Activated CD4-positive, alpha-beta T cell treated with anti-CD3 and anti-CD28 coated beads, Interleukin-2, amount 50 U/mL, for 48 hours (primary cell): ENCODE measurements around the gene COL13A1.

Experiments used
- DNase-seq, 2 experiments: peaks; one replicate each; pipeline ENCODE4 v3.0.0-alpha.2; 2020

COL13A1 gene

DNA sequence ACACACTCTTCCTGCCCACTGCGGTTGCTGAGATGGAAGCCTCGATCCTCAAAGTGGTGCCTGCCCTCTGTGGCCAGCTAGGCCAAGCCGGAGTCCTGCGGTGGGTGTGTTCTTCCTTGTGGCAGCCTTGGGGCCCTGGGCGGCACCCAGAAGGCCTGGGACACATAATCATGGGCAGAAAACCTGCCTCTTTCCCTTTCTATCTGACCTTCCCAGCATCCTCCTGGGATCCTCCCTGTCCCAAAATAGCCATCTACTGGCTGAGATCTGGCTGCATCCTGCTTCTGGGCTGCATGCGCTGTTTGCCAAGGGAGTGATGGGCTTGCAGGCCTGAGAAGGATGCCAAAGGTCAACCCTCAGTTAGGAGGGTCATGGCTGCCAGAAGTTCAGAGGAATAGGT lies 23.9 kb downstream of the COL13A1 start:
- DNase-seq = no peak

- DNase-seq = no peak
Measured at GRCh38 chr10:69826094-69826493, 24.4 kb downstream of the COL13A1 start.

DNA sequence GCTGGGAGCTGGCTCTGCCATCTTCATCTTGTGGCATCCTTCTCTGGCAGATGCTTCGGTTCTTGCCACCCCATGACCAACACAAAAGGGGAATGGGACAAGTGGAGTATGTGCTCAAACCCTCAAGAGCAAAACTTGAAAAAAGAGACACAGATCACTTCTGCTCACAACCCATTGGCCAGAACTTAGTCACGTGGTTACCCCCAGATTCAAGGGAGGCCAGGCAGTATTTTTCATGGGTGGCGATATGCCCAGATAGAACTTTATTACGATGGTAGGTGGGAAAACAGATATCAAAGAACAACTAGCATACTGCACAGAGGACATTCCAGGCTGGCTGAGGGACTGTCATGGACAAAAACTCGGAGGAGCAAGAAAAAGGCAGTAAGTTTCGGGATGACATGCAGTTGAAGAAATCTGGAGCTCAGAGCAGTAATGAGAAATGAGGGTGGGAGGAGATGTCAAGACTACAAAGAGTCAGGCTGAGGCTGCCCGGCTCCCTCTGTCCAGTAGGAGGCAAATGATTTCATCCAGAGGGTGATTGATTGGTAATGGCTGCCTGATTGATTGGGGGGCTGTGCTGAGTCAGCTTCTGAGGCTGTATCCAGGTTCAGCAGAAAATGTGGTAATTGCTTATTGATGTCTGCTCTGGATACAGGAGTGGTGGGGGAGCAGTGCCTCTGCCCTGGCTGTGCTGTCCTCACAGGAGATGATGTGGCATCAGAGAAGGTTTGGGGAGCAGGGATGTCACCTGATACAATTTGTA lies 25.3 kb downstream of the COL13A1 start:
- DNase-seq = no peak

DNA sequence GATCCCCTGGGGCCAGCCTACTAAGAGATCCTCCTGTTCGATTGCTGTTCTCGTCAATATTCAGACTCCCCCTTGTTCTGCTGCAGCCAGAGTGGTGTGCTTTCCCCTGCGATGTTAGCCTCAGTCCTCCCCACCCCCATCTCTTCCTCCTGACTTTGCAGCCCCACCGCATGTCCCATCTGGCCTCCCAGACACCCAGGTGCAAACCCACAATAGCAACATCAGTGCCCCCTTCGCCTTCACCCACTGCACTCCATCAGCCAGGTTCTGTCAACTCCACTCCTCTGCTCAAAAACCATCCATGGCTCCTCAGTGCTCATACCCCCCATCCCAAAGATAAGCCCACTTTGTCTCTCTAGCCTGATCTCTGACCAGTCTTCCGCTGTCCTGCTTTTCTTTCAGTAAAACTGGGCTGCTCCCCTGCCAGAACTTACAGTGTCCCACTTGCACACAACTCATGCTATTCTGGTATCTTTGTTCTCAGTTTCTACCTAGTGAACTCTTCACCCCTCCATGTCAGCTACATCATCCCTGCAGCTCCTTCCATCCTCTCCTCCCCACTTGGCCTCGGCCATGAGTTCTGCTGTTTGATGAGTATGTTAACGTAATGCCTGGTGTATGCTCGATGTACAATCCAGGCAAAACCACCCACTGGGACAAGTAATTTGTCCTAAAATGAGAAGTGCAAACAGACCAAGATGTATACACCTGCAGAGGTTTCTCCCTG lies 26.6 kb downstream of the COL13A1 start:
- no peak for DNase-seq

DNA sequence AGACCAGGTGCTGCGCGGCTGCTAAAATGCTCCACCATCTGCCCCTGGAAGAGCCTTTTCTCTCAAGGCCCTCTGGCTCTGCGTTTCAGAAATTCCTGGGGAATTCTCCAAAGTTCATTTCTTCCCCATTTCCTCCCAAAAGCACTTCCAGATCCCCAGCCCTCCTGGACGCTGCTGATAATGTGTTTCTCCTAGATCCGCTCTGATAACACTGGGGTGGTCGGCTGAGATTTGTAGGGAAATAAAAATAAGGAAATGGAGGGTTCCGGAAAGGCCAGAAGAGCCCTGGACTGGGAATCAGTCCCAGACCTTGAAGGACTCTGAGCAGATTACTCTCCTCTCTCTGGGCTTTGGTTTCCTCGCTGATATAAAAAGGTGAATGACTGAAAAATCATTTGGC lies 28.1 kb downstream of the COL13A1 start:
- DNase-seq = no peak

DNA sequence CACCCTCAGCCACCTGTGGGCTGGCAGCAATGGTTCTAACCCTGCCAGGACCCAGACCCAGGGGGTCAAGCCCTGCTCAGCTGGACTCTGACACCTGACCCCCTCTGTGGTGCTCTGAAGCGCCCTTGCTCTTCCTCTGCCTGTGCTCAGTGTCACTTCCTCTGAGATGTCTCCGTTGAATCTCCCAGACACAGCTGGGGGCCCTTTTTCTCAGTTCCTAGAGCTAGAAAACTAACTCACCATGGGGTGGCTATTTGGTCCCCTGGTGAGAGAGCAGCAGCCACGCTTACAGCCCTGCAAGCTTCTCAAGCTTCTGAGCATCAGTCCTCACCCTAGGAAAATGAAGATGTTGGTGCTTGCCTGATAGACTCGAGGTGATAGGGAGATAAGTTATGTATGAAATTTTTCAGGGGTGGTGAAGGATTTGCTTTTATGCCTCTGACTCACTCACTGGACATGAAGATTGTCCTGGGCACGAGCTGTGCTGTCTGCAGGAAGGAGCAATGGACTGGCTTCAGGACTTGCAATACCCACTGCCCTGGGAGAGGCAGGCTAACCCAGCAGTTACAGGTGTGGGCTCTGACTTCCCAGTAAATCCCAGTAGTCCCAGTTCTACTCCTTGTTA lies 29.6 kb downstream of the COL13A1 start:
- no peak for DNase-seq

DNA sequence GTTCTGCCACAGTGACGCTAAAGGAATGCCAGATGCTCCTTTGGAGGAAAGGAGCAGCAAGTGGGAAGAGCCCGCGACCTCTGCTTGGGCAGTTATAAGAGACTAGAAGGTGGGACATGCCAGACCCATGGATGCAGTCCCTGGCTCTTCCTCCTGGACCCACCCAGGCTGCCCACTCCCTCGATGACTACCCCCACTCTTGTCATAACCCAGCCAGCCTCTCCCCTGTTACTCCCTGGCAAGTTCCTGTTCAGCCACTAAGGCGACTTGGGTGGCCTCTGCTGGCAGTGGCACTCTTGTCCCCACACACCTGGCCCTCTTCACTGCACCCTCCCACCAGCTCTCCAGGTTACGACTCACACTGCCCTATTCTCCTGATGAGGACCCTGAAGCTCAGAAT lies 33.5 kb downstream of the COL13A1 start:
- DNase-seq = no peak

DNA sequence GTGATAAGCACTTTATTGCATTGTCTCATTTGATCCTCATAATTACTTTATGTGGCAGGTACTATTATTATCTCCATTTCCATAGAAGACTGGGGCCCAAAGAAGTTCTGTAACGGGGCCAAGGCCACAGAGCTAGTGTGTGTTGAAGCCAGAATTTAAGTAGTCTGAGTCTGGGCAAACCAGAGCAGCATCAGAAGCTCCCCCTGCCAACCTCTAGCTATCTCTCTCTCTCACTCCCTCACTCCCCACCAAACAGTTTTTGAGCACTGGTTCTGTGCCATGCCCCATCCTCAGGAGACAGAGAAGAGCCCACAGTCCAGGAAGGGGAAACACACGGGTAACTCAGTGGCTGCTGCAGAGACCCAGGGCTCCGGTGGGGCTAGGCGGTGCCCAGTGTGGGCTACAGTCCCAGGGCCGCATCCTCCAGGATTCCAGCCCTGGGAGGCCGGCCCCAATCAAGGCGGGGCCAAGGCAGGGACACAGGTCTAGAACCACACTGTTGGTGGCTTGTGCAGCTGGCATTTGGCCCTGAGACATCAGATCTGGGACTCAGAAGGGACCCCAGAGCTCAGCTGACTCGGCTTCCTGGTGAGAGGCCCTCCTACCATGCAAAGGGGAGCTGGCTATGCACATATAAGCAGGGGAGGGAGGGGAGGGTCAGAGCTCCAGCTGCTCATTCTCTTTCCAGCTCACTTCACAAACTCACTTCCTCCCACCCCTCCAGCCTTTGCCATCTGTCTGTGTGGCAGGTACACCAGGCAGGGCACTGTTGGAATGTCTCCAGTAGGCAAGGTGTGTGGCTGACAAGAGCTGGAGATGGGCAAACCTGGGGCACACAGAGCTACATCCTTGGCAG lies 34.4 kb downstream of the COL13A1 start:
- DNase-seq = no peak

DNA sequence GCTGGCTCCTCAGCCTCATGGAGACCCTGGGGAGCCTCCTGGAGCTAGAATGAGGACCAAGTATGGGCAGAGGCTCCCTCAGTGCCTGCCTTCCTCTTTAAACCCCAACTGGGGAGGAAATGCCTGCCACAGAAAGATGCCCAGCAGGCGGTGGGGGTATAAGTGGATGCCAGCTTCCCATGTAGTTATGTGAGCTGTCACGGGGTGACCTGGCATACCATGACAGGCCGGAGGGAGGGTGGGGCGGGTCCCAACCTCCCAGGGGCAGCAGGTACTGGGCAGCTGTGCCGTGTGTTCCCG lies 35.0 kb downstream of the COL13A1 start:
- DNase-seq = no peak

DNA sequence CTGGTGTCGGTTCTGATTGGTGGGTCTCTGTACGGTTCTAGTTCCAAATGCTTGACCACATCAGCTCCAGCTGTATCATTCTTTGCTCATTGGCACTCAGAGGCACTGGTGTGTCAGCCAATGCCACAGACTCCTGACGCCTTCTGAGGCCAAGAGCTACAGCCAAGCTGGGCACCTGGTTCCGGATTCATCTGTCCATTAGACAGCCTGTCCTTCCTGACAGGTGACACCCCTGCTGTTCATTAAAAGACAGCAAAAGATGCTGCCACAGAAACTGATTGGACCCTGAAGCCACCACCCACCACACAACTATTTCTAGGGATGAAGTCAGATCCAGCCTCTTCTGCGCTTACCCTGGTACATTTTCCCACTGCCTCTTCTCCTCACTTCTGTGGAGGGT lies 35.6 kb downstream of the COL13A1 start:
- no peak for DNase-seq

DNA sequence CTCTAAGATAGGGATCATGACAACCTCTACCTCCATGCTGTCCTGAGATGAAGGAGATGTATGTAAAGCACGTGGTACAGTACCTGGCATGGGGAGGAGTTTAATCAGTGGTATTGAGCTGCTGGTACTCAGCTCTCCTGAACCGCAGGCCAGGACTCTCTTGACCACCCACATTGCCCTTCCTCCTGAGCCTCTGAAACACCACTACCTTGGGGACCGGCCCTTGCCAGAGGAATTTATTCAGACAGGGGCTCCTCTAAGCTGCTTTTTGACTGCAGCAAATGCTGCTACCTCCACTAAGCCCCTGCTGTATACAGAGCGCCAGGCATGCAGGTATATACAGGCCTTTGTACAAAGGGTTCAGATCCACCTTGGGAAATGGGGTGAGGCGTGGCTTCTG lies 36.7 kb downstream of the COL13A1 start:
- no peak for DNase-seq

- no peak for DNase-seq
Measured at GRCh38 chr10:69838853-69839252, 37.1 kb downstream of the COL13A1 start.

- no peak for DNase-seq
Measured at GRCh38 chr10:69839696-69840345, 38.1 kb downstream of the COL13A1 start.

DNA sequence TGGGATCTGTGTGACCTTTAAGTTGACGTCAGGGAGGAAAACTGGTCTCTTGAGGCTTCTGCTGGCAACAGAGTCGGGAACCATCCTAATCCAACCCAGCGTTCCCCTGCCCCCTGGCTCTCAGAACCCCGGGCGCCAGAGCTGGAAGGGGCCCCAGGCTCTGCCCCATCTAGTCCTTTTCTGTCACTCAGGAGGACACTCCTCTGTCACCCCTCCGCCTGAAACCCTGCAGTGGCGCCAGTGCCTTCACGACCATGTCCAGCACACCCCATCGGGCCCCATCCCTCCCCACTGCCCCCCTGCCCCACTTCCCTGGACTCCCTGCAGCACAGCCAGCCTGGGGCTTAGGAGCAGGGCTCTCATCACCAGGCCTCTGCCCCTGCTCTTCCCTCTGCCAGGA lies 39.1 kb downstream of the COL13A1 start:
- no peak for DNase-seq

DNA sequence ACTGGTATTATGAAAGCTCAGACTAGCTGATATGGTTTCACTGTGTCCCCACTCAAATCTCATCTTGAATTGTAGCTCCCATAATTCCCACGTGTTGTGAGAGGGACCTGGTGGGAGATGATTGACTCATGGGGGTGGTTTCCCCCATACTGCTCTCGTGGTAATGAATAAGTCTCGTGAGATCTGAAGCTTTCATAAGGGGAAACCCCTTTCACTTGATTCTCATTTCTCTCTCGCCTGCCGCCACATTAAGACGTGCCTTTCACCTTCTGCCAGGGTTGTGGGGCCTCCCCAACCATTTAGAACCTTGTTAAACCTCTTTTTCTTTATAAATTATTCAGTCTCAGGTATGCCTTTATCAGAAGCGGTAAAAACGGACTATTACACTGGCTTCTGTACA lies 40.3 kb downstream of the COL13A1 start:
- peak in 1 of 2 experiments; percentile 8 for DNase-seq

GRCh38 chr10:69842882-69843281 lies 41.2 kb downstream of the COL13A1 start:
- DNase-seq = no peak

GRCh38 chr10:69843923-69844322 lies 42.2 kb downstream of the COL13A1 start:
- no peak for DNase-seq

GRCh38 chr10:69844698-69845097 lies 43.0 kb downstream of the COL13A1 start:
- DNase-seq = no peak

DNA sequence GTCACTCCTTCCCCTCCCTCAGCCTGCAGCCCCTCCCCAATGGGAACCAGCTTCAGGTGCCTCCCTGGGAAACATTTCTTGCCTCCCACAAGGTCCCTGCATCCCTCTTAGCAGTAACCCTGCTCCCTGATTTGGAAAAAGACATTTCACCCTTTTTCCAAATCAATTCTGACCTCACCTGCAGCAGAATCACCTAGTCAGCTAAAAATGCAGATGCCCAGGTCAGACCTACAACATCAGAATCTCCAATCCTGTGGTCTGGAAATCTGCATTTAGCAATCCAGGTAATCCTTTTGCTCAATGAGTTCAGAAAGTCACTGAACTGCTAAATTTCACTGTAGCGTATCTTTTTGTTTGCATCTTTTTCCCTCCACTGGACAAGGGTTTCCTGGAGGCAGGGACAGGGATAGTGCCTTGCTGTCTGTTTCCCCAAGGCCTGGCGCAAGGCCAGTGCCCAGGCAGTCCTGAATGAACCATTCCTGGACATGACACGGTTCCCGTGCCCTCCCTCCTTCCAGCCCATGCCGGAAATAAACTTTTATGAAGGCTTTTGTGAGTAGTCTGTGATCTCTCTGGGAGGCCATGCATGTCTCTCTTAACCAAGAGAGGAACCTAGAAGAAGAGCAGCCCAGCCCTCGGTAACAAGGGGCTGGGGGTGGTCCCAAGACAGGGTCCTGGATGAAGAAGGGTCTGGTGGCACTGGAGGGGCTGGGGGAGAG lies 44.0 kb downstream of the COL13A1 start:
- DNase-seq = no peak

GRCh38 chr10:69846293-69846921 lies 44.7 kb downstream of the COL13A1 start:
- DNase-seq = no peak

GRCh38 chr10:69847458-69847857 lies 45.8 kb downstream of the COL13A1 start:
- no peak for DNase-seq

DNA sequence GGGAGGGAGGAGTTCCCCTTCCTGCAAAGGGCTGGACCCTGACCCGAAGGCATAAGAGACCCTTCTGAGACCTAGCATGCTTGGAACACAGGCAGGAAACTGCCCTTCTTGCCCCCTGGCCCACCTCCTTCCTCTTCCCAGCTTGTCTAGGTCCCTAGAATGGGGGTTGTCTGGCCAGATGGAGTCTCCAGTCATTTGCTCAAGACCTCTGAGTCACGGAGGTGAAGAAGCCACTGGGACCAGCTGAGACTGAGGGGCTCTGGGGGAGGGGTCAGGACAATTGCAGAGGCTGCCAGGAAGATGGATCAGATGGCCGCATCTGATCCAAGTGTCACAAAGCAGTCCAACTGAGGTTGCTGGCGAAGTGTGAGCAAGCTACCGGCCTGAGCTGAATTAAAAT lies 46.2 kb downstream of the COL13A1 start:
- no peak for DNase-seq
